Measurements from ENCODE around the gene CARS2.

The CARS2 gene

DNA sequence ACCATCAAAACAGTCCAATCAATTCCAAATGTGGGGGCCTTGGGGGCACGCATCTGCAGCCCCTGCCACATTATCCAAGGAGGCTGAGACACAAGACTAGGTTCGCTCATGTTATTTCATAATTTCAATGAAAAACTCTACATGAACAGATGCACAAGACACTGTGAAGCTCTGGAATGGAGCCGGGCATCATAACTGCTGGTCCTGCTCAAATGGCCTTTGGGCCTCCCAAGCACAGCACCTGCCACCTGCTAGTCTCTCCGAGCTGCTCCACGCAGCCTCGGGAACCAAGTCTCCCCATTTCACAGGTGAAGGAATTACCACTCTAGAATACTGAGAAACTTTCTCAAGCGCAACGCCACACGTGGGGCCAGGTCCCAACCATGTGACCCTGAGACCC lies 16.9 kb downstream of the CARS2 start:
- TF ChIP-seq, protein P1, sequence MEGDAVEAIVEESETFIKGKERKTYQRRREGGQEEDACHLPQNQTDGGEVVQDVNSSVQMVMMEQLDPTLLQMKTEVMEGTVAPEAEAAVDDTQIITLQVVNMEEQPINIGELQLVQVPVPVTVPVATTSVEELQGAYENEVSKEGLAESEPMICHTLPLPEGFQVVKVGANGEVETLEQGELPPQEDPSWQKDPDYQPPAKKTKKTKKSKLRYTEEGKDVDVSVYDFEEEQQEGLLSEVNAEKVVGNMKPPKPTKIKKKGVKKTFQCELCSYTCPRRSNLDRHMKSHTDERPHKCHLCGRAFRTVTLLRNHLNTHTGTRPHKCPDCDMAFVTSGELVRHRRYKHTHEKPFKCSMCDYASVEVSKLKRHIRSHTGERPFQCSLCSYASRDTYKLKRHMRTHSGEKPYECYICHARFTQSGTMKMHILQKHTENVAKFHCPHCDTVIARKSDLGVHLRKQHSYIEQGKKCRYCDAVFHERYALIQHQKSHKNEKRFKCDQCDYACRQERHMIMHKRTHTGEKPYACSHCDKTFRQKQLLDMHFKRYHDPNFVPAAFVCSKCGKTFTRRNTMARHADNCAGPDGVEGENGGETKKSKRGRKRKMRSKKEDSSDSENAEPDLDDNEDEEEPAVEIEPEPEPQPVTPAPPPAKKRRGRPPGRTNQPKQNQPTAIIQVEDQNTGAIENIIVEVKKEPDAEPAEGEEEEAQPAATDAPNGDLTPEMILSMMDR (IDR thresholded peaks at IDR 0.05; ENCODE audit: low read depth, low read length), result no peak
- H3K4me3 ChIP-seq (ENCODE audit: low read depth, low read length), result no peak overlapping the region

DNA sequence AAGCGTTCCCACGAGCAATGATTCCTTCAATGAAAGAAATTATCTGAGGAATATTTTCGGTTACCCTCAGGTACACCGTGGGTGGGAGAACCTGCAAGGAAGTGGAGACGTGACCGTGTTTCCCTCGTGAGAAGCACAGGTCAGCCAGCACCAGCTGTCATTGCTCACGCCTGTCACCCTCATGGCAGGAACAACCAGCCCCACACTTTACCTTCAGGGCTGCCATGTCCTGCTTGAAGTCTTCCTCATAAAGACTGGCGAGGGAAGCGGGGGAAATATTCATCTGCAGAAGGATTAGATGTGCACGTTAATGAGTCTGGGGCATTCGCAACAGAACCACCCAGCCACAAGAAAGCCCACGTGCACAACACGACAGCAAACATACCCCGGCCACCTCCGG lies 18.2 kb downstream of the CARS2 start:
- TF ChIP-seq, protein P1 (IDR thresholded peaks at IDR 0.05; ENCODE audit: low read depth, low read length), result no peak
- no peak overlapping the region for H3K4me3 ChIP-seq (ENCODE audit: low read depth, low read length)

DNA sequence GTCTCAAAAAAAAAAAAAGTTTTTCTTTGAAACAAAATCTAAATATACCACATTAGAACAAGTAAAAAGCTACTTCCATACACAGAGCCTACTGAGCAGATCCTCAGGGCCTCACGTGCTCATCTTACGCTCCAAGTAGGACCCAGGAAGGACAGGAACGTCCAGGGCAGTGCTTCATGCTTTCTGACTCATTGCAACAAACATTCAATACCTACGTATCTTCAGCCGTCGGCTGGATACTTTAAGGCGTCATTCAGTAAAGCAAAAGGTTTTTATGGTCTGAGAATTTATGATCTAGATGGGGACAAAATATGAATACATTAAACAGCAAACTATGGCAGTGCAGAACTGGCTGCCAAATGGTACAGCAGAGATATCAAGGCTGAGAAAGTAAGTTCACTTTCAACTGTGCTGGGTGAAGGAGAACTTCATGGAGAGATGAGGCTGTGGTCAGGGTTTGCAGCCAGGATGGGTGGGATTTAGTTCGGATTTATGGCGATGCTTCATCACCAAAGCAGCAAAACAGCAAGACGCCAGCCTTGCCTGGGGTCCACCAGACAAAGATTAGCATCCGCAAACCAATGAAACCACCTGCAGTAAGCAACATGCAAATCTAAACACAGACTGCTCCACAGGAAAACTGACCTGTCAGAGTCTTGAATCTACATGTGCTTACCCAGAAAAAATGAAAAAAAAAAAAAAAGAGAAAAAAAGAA lies 20.5 kb downstream of the CARS2 start:
- H3K4me3 ChIP-seq (ENCODE audit: low read depth, low read length), result no peak overlapping the region

DNA sequence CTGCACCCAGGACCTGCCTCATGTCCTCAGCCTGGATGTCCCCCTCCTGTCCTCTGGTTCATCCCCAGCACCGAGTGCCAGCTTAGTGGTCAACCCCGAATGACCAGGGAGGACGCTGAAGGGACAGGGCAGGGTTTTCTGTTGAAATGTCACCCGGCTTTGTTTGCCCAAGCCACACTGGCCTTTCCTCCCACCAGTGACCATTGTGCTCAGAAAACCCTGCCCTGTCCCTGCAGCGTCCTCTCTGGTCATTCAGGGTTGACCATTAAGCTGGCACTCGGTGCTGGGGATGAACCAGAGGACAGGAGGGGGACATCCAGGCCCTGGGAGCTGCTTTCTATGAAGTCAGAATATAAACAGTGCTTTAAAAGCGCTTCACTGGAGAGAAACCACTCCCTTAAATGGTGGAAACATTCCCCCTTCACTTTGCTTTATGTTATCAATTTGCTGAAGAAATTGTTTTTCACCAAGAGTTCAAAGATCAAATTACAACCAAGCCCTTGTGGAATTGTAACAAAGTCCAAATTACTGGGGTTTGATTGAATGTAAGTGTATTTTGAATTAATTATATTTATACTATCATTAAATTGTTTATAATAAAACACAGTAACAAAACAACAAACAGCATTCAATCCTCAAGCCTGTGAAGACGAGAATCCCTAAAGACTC lies 21.4 kb downstream of the CARS2 start:
- TF ChIP-seq, protein P1 (IDR thresholded peaks at IDR 0.05; ENCODE audit: low read depth, low read length), result no peak
- no peak overlapping the region for H3K4me3 ChIP-seq (ENCODE audit: low read depth, low read length)

More for the DNA sequence above, 20.5 kb downstream of the CARS2 start:
- TF ChIP-seq, protein P1 (IDR thresholded peaks at IDR 0.05; ENCODE audit: low read depth, low read length), result no peak

DNA sequence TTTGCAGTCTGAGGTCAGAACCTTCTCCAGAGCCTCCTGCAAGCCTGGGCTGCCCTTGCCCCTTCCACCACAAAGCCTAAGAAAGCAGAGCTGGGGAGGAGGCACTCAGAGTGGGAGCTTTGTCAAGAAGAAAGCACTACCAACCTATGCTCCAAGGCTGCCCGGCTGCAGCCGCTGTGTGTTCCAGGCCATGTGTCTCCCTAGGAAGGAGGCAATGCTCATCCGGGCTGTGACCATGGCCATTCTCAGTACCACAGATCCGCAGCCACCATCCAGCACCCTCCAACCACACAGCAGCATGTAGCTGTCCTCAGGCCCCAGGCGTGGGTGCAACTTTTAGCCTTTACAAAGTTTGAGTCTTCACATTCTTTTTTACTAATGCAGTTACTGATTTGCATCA lies 22.0 kb downstream of the CARS2 start:
- TF ChIP-seq, protein P1 (IDR thresholded peaks at IDR 0.05; ENCODE audit: low read depth, low read length), result no peak
- H3K4me3 ChIP-seq (ENCODE audit: low read depth, low read length), result no peak overlapping the region

DNA sequence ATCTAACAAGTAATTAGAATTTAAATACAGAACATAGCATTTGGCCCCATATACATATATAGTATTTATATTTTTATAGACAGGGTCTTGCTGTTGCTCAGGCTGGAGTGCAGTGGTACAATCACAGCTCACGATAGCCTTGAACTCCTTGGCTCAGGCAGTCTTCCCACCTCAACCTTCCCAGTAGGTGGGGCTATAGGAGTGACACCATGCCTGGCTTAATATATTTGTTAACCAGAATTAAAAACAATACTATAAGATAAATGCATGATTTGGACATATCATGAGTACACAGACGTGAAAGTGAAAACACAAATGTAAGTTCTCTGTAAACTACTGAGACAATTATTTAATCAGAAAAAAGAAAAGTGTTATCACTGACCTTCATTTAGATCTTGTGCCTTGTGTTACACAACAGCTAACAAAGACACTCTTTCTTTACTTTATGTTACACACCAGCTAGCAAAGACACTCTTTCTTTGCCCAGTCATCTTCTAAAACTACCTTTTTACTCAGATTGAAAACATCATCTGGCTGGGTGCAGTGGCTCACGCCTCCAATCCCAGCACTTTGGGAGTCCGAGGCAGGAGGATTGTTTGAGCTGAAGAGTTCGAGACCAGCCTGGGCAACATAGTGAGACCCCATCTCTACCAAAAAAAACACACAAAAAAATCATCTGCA lies 22.6 kb downstream of the CARS2 start:
- H3K4me3 ChIP-seq (ENCODE audit: low read depth, low read length), result no peak overlapping the region
- TF ChIP-seq, protein P1 (IDR thresholded peaks at IDR 0.05; ENCODE audit: low read depth, low read length), result no peak

DNA sequence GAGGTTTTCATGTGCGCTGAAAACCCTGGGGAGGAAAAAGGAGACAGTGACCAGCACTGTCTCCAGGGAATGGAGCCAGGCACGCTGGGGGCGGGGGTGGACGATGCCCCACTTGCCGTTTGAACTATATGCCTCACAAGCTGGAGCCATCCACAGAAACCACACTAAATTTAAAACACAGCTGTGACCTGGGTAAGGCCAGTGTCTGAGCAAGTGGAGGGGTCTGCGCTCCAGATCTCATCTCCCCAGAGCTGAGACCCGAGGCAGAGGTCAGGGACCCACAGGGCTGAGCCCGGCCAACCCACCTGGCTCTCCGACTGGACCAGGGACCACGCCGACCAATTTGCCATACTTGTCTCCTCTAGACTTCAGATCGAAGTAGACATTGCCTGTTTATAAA lies 23.2 kb downstream of the CARS2 start:
- H3K4me3 ChIP-seq (ENCODE audit: low read depth, low read length), result no peak overlapping the region
- TF ChIP-seq, protein P1 (IDR thresholded peaks at IDR 0.05; ENCODE audit: low read depth, low read length), result no peak

Data from WI38 (cell line).